ENCODE results near the gene CLDN8. TPM values are rescaled to one million over a fixed set of nuclear protein-coding genes. Genes with fewer than 3 reads are reported as not detected.

Gene CLDN8
- total and polyA plus RNA-seq, 2 of the 13 experiments (the other 11 are each of a cell fraction or from before 2014, with no cell fraction given): not detected

DNA sequence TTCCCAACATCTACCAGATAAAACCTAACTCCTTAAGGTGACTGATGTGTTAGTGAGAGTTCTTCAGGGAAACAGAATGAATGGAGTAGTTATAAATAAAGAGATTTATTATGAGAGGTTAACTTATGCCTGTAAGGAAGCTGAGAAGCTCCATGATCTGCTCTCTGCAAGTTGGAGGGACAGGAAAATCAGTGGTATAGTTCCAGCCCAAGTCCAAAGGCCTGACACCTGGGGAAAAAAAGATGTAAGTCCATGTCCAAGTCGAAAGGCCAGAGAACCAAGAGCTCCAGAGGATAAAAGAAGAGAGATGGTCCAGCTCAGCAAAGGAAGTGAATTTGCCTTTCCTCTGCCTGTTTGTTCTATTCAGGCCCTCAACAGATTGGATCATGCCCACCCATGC is 39.8 kb upstream of the CLDN8 start:
- intact Hi-C loops (cut with micrococcal nuclease; ENCODE audit: unreplicated experiment): no loop called here
- FAIRE-seq (no peak), DNase-seq (ENCODE audit: low spot score) (no peak), ATAC-seq (no peak)
- WGBS (ENCODE audit: low lambda C conversion rate): 10% methylated on average over 1 of the region's 1 CpG
- ChIA-PET POLR2A (no interaction called here), CTCF (ENCODE audit: low intra/inter-chr PET ratio, low total read pairs) (no interaction called here)
- no peak overlapping the region for H3K27ac ChIP-seq (ENCODE audit: extremely low read length, insufficient read depth, low read length)
- H4K20me1 ChIP-seq (ENCODE audit: insufficient read depth, low read length): no peaks in the 10 kb centered on the region
- no peaks in the 10 kb centered on the region for H3K4me1 ChIP-seq (ENCODE audit: insufficient read depth, low read length)
- no TSS peak for BruUV-seq (replicated peaks)
- TF ChIP-seq NONO (IDR thresholded peaks at IDR 0.05) (no peak), NONO (CRISPR knock-in tag; conservative IDR thresholded peaks at IDR 0.05) (no peak), FOSL1 (CRISPR knock-in tag; IDR thresholded peaks at IDR 0.05; ENCODE audit: borderline replicate concordance) (no peak), PHF20 (CRISPR knock-in tag; IDR thresholded peaks at IDR 0.05) (no peak), ATF7-NPFF (CRISPR knock-in tag; IDR thresholded peaks at IDR 0.05; ENCODE audit: low read depth) (no peak), ZNF180 (CRISPR knock-in tag; IDR thresholded peaks at IDR 0.05; ENCODE audit: borderline replicate concordance, low read depth) (no peak), ZNF615 (CRISPR knock-in tag; IDR thresholded peaks at IDR 0.05; ENCODE audit: borderline replicate concordance) (no peak), PRPF4 (IDR thresholded peaks at IDR 0.05; ENCODE audit: low read depth, low read length, poor library complexity, severe bottlenecking) (no peak)
- TF ChIP-seq, protein P1, sequence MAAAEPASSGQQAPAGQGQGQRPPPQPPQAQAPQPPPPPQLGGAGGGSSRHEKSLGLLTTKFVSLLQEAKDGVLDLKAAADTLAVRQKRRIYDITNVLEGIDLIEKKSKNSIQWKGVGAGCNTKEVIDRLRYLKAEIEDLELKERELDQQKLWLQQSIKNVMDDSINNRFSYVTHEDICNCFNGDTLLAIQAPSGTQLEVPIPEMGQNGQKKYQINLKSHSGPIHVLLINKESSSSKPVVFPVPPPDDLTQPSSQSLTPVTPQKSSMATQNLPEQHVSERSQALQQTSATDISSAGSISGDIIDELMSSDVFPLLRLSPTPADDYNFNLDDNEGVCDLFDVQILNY (CRISPR knock-in tag; conservative IDR thresholded peaks at IDR 0.05): no peak
- TF ChIP-seq, protein P2, sequence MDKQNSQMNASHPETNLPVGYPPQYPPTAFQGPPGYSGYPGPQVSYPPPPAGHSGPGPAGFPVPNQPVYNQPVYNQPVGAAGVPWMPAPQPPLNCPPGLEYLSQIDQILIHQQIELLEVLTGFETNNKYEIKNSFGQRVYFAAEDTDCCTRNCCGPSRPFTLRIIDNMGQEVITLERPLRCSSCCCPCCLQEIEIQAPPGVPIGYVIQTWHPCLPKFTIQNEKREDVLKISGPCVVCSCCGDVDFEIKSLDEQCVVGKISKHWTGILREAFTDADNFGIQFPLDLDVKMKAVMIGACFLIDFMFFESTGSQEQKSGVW (CRISPR knock-in tag; IDR thresholded peaks at IDR 0.05; ENCODE audit: borderline replicate concordance): no peak
- TF ChIP-seq, protein P3, sequence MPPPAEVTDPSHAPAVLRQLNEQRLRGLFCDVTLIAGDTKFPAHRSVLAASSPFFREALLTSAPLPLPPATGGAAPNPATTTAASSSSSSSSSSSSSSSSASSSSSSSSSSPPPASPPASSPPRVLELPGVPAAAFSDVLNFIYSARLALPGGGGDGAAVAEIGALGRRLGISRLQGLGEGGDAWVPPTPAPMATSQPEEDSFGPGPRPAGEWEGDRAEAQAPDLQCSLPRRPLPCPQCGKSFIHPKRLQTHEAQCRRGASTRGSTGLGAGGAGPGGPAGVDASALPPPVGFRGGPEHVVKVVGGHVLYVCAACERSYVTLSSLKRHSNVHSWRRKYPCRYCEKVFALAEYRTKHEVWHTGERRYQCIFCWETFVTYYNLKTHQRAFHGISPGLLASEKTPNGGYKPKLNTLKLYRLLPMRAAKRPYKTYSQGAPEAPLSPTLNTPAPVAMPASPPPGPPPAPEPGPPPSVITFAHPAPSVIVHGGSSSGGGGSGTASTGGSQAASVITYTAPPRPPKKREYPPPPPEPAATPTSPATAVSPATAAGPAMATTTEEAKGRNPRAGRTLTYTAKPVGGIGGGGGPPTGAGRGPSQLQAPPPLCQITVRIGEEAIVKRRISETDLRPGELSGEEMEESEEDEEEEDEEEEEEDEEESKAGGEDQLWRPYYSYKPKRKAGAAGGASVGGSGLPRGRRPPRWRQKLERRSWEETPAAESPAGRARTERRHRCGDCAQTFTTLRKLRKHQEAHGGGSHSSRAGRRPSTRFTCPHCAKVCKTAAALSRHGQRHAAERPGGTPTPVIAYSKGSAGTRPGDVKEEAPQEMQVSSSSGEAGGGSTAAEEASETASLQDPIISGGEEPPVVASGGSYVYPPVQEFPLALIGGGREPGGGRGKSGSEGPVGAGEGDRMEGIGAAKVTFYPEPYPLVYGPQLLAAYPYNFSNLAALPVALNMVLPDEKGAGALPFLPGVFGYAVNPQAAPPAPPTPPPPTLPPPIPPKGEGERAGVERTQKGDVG (CRISPR knock-in tag; IDR thresholded peaks at IDR 0.05; ENCODE audit: borderline replicate concordance): no peak
- H3K36me3 ChIP-seq (replicated peaks in 1 of 2; ENCODE audit: control insufficient read depth in 1 of 2, insufficient read depth in 2 of 2, low read length in 2 of 2): no peaks in the 10 kb centered on the region
- H3K27me3 ChIP-seq (ENCODE audit: control insufficient read depth in 1 of 2, insufficient read depth in 2 of 2, low read length in 2 of 2): no peaks in the 10 kb centered on the region
- no peaks in the 10 kb centered on the region for H3K79me2 ChIP-seq (ENCODE audit: insufficient read depth, low read length)
- H3K4me2 ChIP-seq (ENCODE audit: low read depth, low read length): no peak overlapping the region
- peaks cover 76% of the 10 kb centered on the region for H3K9me3 ChIP-seq (ENCODE audit: low read length)
- no peak overlapping the region for H3K4me3 ChIP-seq (replicated peaks in 1 of 3; ENCODE audit: insufficient read depth in 1 of 3, low read depth in 2 of 3, low read length in 3 of 3)
- no peak overlapping the region for H2AFZ ChIP-seq (ENCODE audit: low read length)
- in situ Hi-C loops (cut with HindIII; ENCODE audit: extremely low pct_ligation_motif_present, low pct_unique_long_range_greater_than_20kb): no loop called here
- no peak overlapping the region for H3K9ac ChIP-seq (ENCODE audit: insufficient read depth, low read depth, low read length)

Measured in HepG2 (cell line).